Right hindlimb (tissue), 1 donor: Measurements from ENCODE around the gene THSD4.

Experiments
- DNase-seq: peaks from one replicate; pipeline ENCODE4 v3.0.0-alpha.2; 2018

Gene THSD4

GRCh38 chr15:71804226-71804625 lies 689.0 kb downstream of the THSD4 start:
- DNase-seq: peak; percentile 53

DNA sequence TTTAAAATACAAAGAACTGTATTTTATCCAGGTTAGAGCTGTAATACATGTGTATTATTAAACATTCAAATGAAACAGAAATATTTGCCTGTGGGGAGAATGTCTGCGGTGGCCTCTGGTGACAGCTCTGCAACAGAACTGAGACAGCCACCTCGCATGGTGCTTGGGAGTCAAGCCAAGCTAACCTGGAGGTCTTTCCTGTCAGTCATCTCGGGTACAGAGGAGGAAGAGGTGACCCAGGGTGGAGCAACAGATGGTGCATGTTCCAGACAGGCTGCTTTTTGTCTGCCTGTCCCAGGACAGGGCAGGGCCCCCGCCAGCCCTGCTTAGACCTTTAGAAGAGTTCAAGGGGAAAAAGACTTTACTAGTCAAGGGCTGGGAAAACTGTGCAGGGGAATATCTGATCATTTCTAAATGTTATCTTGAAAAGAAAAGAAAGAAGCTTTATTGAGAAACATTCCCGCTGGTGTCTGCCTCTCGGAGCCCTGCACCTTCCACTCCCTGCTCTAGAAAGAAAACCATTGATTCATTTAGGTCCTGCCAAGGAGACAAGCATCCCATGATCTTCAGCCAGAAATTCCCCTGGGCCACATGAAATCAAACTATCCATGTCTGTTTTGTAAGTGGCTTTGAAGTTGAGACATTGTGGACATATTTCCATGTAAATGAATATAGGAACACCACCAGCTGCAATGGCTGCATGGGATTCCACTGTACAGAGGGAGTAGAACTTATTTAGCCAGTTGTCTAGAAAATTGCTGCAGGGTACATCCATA lies 689.6 kb downstream of the THSD4 start:
- peak; percentile 50 for DNase-seq

GRCh38 chr15:71806452-71806931 lies 691.2 kb downstream of the THSD4 start:
- no peak for DNase-seq

DNA sequence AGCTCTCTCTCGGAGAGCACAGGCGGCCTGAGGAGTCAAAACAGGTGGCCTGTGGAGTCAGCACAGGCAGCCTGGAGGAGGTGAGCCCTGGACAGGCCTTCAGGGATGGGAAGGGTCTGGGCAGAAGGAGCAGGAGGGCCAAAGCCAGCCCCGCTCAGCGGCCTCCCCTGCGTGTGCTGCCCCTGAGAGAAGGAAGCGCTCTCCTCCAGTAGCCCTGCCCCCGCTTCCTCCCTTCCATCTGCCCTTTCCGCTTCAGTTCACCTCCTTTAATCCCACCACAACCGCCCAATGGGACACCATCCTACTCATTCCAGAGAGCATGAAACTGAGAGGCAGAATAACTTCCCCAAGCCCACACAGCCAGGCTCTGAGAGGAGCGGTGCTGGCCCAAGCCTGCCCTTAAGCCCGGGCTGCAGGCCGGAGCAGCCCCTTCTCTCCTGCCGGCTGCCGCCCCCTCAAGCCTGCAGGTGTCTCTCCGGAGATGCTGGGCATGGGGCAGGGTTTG lies 691.9 kb downstream of the THSD4 start:
- DNase-seq: no peak

- DNase-seq: peak; percentile 65
Observed at GRCh38 chr15:71807691-71808091, 692.4 kb downstream of the THSD4 start.

DNA sequence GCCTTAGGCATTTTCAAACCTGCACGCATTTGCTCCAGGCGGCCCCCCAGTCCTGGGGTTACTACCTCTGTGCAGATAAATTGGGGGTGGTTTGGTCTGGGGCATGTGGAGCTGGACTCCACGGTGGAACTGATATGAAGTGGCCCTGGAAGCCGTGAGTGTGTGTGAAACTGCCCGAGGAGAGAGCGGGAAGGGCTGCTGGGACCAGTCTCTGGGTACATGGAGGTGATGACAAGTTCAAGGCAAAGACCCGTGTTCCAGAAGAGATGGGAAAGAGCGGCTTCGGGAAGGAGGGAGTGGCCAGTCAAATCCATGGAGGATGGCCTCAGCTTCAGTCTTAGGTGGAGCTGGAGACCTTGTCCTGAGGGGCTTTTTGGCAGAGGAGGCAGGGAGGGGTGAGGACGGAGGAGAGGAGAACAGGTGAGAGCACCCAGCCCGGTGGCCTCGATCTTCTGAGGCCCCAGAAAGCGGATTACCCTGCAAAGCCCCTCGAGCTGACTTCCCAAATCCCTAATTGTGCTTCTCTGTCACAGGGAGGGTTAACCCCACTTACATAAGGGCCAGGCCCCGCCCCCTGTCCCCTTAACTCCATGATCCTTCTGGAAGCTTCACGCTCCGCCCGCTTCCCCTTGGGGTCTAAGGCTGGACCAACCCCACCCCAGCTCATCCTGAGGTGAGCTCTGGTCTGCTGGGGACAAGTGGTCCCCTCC lies 693.2 kb downstream of the THSD4 start:
- no peak for DNase-seq

- DNase-seq: no peak
Observed at GRCh38 chr15:71809346-71809745, 694.1 kb downstream of the THSD4 start.

DNA sequence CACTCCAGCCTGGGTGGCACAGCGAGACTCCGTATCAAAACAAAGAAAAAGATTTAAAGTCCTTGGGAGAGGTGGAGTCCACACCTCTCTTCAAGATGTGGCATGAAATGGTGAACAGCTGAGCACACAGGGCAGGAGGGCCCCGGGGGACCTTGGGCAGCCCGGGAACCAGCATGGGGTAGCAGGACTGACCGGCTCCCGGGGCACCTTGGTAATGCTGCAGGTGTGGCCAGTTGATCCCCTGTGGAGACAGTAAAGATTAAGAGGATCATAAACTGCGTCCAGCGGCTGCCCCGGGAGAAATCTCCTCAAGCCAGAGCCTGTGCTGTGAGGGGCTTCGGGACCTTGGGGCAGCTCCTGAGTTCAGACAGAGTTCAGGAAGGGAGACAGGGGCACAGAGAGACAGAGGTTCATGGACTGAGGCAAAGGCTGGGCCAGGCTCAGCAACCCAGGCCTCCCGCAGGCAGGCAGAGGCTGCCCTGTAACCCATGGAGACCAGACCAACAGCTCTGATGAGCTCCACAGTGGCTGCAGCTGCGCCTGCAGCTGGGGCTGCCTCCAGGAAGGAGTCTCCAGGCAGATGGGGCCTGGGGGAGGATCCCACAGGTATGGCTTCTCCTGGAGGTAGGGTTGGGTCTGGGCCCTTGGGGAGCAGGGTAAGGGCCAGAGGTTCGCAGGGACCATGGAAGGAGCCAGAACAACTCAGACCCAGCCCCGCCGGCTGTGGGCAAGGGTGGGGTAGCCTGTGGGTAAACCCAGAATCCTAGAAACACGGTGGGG lies 695.2 kb downstream of the THSD4 start, which contains the start of gene NR2E3:
Gene NR2E3, plus strand, starts transcription at position 299 of the 780 bp plus-strand sequence. Its CDS starts 190 bp downstream, at position 489.
- no peak for DNase-seq

- no peak for DNase-seq
Observed at GRCh38 chr15:71811036-71811736, 695.9 kb downstream of the THSD4 start.

GRCh38 chr15:71811752-71812735 lies 696.8 kb downstream of the THSD4 start:
- no peak for DNase-seq

- no peak for DNase-seq
Observed at GRCh38 chr15:71812966-71813722, 697.9 kb downstream of the THSD4 start.

- DNase-seq: no peak
Observed at GRCh38 chr15:71813723-71814470, 698.6 kb downstream of the THSD4 start.

GRCh38 chr15:71815301-71815700 lies 700.0 kb downstream of the THSD4 start:
- no peak for DNase-seq

- DNase-seq: no peak
Observed at GRCh38 chr15:71817351-71817750, 702.1 kb downstream of the THSD4 start.

GRCh38 chr15:71820127-71820526 lies 704.9 kb downstream of the THSD4 start:
- no peak for DNase-seq

DNA sequence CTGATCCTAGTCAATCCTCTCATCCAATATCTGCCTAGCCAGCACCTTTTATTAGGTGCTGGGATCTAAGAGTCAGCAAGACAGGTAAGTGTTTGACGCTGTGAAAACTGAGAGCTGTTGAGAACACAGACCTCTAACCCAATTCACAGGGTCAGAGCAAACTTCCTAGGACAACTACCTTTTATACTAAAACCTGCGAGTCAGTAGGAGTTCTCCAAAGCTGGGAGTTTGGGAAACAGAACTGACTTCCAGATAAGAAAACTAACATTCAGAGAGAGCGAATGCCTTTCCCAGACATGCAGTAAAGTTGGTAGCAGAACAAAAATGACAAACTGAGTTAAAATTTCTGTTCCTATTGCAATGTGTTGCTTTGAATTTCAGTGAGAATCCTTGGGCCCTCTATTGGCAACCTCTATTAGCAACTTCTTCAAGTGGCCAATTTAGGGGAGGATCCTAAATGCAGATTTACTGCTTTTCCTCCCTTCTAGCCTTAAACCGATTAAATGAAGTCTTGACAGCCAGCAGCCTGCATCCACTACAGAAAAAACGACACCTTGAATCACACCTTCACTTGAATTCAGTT lies 706.4 kb downstream of the THSD4 start:
- DNase-seq: no peak

DNA sequence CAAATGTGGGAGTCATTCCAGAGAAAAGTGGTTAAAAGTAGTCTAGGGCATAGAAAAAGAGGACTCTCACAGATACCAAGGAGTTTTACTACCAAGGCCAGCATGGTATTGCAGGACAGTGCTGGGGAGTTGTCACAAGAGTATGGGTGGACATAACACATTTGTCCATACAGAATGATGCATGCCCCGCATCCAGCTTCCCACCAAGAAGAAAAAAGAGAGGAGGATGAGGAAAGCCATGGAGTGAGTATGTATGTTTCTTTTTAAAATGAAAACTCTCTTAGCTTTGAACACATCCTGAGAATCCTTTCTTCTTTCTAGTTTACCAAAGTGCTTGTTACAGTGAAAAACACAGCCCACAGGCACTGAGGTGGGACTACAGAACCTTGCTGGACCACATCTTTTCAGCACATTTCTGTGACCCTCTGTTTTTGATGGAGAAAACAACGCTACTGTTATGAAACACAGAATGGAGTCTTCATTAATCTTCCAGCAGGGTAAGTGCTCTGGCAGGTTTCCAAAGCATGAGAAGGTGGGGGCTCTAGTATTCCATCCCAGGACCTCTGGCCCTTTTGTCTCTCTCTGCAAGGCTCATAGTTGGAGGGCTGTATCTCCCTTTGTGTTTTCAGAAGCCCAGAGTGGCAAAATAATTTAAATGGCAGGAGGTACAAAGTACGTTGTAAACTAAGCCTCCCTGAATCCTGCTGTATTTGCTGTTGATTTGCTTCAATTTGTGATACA lies 707.8 kb downstream of the THSD4 start:
- DNase-seq: no peak

- no peak for DNase-seq
Observed at GRCh38 chr15:71823801-71824200, 708.5 kb downstream of the THSD4 start.
